ENCODE data around the gene SIPA1.

DNA sequence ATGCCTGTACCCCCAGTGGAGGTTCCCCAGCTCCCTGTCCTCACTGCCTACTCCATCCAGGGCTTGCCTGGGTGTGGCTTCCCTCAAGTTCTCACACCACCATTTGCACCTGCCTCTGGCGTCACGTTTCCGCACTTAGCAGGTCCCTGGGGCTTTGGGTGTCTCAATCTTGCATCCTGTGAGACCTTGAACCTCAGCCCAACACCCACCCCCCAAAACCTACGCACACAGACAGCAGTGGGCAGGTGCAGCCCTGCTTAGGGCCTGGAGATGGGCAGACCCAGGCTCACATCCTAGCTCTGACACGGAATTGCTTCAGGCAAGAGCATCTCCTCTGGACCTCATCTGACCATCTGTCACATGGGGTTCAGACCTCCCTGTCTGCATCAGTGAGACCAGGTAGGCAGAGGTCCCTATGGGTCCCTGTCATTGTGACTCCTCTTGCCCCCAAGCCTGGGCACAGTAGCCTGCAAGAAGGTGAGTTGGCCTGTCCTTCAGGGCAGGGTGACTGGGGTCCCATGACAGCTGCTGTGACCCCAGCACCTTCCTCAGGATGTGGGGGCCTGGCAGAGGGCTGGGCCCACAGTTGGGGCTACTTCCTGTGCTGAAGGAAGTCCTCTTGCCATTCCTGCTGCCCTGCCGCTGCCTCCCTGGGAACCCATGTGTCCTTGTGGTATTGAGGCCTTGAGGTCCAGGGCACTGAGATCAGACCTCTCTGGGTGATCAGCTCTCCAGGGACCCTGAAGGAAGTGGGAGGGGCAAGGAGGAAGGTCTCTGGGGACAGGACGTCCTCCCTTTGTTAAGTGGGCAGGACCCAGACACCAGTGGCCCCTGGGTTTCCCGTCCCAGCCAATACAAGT is 2.0 kb downstream of the SIPA1 start:
- TF ChIP-seq CTCF (IDR thresholded peaks at IDR 0.05) (no peak), POLR2A (IDR thresholded peaks at IDR 0.05) (no peak)

Measured in Peyer's patch (tissue), 4 donors.